Fibroblast of skin of left biceps (primary cell): Measurements from ENCODE around the gene WNT7A.

Experiments used
- DNase-seq, 2 experiments: peaks; one replicate each; pipeline ENCODE4 v3.0.0-alpha.2; 2013; ENCODE audit warnings: low read depth in 2 of 2

WNT7A gene

GRCh38 chr3:13884851-13885703 is 5.2 kb upstream of the WNT7A start:
- DNase-seq: no peak

- DNase-seq: no peak
These were observed 3.8 kb upstream of the WNT7A start for GRCh38 chr3:13883681-13884080.

DNA sequence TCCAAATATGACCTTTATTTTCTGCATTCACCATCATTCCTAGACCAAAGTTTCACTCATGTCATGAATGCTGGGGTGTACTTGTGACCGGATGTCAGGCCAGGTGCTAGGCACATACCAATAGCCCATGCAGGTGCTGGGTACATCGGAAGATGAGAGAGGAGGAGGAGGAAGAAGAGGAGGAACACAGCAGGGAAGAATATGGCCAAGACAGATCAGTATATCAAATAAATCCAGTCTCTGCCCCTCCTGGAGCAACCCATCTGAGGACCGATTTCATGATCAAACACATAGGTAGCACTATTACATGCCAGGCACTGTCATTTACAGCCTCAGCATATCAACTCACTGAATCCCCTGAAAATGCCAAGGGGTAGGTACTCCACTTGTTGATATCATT is 3.0 kb upstream of the WNT7A start:
- no peak for DNase-seq

DNA sequence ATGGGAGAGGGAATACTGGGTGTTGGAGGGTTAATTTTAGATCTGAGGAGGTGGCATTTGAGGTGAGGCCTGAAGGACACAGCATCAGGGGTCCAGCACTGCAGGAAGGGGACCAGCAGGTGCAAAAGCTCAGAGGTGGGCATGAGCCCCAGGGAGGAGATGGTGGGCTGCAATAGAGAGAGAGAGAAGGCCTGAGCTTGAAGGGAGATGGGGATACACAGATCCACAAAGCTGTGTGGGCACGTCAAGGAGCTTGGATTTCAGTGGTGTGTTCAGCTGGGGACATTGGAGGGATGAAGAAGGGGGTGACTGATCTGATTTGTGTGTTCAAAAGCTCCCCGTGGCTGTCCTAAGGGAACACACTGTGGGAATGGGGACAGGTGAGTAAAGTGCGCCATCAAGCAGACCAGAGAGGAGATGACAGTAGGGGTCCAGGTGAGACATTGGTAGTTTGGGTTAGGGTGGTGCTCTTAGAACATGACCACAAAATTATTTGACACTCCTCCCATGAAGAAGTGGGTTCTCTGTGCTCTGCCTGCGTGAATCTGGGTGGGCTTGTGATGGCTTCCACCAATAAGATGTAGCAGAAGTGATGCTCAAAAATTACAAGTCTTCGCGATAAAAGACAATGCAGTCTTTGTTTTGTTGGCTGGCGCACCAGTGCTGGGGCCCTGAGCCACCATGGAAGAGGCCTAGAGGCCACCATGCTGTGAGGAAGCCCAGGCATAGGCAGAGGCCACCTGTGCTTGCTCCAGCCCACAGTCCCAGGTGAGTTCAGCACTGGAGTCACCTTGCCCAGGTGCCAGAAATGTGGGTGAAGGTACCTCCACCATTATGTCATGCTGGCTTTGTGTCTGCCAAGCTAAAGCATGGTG is 1.9 kb upstream of the WNT7A start:
- no peak for DNase-seq

- no peak for DNase-seq
These were observed 913 bp upstream of the WNT7A start for GRCh38 chr3:13880811-13881156.

DNA sequence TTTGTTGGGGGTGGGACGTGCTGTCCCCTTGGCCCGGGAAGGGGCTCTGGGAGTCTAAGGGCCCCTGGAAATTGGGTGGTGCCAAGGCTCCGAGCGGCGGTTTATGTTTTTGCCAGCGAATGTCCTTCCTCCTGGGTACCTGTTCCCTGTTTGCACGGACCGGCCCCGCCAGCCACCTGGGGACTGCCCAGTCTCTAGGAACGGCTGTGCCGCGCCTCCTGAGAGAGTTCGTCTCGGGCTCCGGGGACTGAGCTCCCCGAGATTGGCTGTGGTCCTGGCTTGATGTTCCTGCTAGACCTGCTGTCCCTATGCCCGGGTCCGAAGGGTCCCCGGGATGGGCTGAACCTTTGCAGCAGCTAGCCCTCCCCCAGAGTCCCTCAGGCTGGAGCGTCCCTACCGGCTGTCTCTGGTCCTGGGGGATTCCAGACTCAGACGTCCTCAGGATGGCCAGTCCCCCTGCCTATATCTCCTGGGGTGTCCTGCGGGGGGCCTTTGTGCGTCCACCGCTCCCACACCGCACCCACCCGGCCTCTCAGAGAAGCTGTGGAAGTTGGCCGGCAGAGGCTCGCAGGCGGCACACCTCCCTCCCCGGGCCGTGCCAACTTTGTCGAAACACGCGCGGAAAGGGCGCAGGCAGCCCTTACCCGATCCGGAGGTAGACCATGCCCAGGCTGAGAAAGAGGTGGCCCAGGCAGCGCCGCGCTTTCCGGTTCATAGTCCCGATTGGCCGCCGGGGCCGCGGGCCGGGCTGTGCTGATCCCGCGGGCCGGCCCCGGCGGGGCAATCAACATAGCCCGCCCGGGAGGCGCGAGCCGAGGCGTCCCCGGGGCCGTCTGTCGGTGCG is 547 bp downstream of the WNT7A start:
- DNase-seq: no peak

DNA sequence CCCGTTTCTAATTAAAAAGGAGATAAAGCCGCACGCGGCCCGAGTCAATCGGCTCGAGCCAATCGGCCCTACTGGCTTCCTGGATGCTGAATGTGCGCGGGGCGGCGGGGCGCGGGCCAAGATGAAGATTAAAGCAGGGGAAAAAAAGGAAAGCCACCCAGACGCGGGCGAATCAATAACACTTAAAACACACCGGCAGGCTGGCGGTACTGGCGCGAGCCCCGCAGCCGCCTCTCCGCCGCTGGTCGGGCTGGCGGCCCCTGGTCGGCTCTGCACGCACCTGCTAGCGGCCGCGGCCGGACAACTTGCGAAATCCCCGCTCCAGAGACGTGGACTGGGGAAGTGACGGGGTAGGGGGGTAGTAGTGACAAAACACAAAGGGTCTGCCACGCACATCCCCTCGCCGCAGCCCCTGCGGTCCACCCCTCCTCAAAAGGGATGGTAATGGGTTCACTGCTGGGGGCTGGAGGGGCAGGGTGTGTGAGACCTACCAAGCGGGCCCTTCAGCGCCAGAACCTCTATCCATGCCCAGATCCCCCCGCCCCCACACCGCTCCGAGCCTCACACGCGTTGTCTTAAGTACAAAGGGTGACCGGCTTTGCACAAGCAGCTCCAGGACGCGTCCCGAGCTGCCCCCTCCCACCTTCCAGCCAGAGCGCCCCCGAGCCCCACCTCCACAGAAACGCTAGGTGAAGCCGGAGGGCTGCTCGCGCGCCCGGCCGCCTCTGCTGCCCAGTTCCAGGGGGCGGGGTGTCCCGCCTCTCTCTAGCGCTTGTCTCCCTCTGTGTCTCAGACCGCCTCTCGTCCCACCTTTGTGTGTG is 1.4 kb downstream of the WNT7A start:
- no peak for DNase-seq

GRCh38 chr3:13877911-13878280 is 2.0 kb downstream of the WNT7A start:
- no peak for DNase-seq

DNA sequence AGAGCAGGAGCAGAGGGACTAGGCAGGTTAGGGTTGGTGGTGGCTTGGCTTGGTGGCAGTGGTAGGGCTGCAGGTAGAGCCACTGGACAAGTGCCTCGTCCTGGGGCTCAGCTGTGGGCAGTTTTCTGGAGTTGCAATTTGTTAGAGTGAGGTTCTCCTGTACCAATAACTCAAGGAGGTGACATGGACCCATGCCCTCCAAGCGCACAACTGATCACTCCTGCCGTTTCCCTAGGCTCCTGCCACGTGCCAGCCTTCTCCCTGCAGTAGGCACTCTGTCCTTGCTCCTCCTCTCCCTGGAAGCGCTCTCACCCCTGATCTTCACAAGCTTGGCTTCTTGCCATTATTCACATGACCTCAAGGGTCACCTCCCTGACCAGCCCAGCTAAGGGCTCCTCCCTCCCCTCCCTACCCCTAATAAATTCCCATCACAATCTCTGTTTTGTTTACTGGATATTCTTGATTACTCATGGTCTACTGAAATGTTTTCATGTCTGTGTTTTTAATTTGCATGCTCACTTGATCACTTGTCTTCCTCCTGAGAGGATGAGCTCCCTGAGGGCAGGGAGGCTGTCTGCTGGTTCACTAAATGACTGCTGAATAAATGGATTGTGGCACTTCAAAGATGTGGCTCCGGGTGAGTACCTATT is 3.3 kb downstream of the WNT7A start:
- DNase-seq: no peak

DNA sequence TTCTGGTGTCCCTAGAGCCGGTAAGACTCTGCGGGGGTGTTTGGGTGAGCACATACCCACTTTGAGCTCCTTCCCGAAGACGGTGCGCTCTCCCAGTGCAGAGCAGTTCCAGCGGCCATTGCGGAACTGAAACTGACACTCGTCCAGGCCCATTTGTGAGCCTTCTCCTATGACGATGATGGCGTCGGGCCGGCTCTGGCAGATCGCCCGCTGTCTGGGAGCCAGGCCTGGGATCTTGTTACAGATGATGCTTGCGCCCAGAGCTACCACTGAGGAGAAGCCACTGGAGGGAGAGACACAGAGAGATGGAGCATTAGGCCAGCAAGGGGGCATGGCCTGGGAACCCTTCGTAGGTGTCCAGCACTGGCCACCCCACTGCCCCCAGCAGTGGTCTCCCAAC is 5.0 kb downstream of the WNT7A start:
- no peak for DNase-seq

DNA sequence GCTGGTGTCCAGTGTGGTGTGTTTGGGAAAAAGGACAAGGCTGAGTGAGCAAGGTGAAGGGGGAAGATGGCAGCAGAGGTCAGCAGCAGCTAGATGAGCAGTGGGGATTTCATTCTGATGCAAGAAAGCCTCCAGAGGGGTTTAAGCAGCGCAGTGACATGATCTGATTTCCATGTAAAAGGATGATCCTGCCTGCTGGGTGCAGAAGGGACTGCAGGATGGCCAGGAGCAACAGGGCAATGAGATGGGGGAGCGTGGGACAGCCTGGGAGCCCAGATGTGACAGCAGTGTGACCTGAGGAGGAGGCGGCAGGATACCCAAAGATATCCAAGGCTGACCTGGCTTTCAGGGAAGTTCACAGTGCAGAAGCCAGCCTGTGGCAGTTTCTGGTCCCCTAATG is 6.1 kb downstream of the WNT7A start:
- no peak for DNase-seq

- DNase-seq: no peak
These were observed 7.4 kb downstream of the WNT7A start for GRCh38 chr3:13872451-13872850.

- no peak for DNase-seq
These were observed 8.1 kb downstream of the WNT7A start for GRCh38 chr3:13871791-13872190.

GRCh38 chr3:13870902-13871301 is 9.0 kb downstream of the WNT7A start:
- no peak for DNase-seq

GRCh38 chr3:13869761-13870343 is 10.0 kb downstream of the WNT7A start:
- no peak for DNase-seq

DNA sequence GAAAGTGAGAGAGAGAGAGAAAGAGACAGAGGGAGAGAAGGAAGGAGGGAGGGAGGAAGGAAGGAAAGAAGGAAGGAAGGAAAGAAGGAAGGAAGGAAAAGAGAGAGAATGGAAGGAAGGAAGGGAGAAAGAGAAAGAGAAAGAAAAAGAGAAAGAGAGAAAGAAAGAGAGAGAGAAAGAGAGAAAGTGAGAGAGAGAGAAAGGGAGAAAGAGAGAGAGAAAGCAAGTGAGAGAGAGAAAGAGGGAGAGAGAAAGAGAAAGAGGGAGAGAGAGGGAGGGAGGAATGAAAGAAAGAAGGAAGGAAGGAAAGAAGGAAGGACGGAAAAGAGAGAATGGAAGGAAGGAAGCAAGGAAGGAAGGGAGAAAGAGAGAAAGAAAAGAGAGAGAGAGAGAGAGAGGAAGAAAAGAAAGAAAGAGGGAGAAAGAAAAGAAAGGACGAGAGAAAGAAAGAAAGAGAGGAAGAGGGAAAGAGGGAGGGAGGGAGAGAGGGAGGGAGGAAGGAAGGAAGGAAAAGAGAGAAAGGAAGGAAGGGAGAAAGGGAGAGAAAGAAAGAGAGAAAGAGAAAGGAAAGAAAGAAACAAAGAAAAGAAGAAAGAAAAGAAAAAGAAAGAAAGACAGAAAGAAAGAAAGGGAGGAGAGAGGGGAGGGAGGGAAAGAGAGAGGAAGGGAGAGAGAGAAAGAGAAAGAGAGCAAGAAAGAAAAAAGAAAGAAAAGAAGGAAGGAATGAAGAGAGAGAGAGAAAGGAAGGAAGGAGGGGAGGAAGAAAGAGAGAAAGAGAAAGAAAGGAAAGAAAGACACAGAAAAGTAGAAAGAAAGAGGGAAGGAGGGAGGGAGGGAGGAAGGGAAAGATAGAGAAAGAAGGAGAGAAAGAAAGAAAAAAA is 10.8 kb downstream of the WNT7A start:
- no peak for DNase-seq

- DNase-seq: no peak
These were observed 12.1 kb downstream of the WNT7A start for GRCh38 chr3:13867732-13868131.

- no peak for DNase-seq
These were observed 13.6 kb downstream of the WNT7A start for GRCh38 chr3:13866041-13866965.
